Activated T-cell treated with anti-CD3 and anti-CD28 coated beads, Interleukin-2, amount 50 U/mL, for 4 hours (primary cell): ENCODE data around the gene ITGB3BP. TPM values are rescaled to one million over a fixed set of nuclear protein-coding genes. Genes with fewer than 3 reads are reported as not detected.
A peak's percentile ranks its signal among the peaks of the same experiment; 100 is the strongest.

ENCODE experiments used
- ATAC-seq, 2 donors: fragments of 200-7000 bp; cut with Tn5 transposase; one replicate each; pipeline ENCODE4 v1.10.0; 2021
- DNase-seq: peaks from one replicate; pipeline ENCODE4 v3.0.0-alpha.2; 2020
- H3K27me3 Mint-ChIP-seq: one replicate; pipeline ENCODE4 v1.8.0; 2021; ENCODE audit warnings: low read depth, mixed read lengths
- H3K36me3 Mint-ChIP-seq: one replicate; pipeline ENCODE4 v1.8.0; 2022; ENCODE audit warnings: mixed read lengths; ENCODE audit not compliant: insufficient read depth
- H3K4me1 Mint-ChIP-seq: one replicate; pipeline ENCODE4 v1.8.0; 2021; ENCODE audit warnings: low read depth, mixed read lengths
- H3K4me3 Mint-ChIP-seq: one replicate; pipeline ENCODE4 v1.8.0; 2021; ENCODE audit warnings: mild to moderate bottlenecking, moderate library complexity, mixed read lengths
- H3K9me3 Mint-ChIP-seq: one replicate; pipeline ENCODE4 v1.8.0; 2021; ENCODE audit warnings: mixed read lengths
- total RNA-seq, 3 donors: library from RNA; stranded (reverse); gene quantifications; one replicate each; pipeline ENCODE4 v1.2.1, GENCODE V29; 2021

The ITGB3BP gene
- total RNA-seq, 3 donors from 2014 or later, result 29.7 to 33.8 (median 32.9) TPM

DNA sequence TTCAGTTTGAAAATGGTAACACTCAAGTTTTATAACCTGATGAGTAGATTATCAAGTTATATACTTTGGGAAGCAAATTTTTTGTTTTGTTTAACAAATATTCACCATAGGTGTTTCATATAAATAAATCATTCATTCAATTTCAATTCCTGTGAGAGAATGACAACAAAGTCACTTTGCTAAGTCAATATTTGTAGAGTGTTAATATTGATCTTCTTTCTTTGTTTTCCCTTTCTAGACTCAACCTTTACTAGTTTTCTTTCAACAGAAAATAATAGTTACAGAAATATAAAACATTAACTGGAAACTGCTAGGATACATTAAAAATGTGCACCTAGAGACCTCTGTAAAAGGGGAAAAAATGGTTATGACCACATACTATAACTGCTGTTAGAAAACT, 11.4 kb upstream of the ITGB3BP start:
- Mint-ChIP-seq H3K27me3 (no peaks in the 10 kb centered on the region), H3K4me3 (no peak overlapping the region), H3K36me3 (peaks cover 12% of the 10 kb centered on the region), H3K4me1 (no peaks in the 10 kb centered on the region), H3K9me3 (no peaks in the 10 kb centered on the region)
- ATAC-seq (no peak), DNase-seq (no peak)

DNA sequence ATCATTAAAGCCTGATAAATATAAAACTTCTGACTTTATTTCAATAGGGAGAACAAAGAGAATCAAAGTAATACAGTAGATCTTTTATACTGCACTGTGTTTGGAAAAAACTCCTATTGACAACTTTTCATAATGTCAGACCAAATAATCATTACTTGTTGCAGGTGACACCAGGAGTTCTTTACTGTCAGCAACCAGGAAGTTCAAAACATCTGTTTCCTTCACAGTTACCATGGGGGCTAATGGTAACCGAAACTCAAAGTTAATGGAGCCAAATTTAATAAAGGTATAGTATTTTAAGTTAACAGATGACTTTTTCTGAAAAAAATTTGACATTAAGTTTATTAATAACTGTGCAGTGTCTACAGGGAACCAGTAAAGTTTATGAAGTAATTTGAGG, 10.9 kb upstream of the ITGB3BP start:
- H3K4me3 Mint-ChIP-seq, result no peak overlapping the region
- H3K36me3 Mint-ChIP-seq, result peaks cover 12% of the 10 kb centered on the region
- ATAC-seq (no peak), DNase-seq (no peak)
- H3K27me3 Mint-ChIP-seq, result no peaks in the 10 kb centered on the region
- H3K9me3 Mint-ChIP-seq, result no peaks in the 10 kb centered on the region
- no peaks in the 10 kb centered on the region for H3K4me1 Mint-ChIP-seq

DNA sequence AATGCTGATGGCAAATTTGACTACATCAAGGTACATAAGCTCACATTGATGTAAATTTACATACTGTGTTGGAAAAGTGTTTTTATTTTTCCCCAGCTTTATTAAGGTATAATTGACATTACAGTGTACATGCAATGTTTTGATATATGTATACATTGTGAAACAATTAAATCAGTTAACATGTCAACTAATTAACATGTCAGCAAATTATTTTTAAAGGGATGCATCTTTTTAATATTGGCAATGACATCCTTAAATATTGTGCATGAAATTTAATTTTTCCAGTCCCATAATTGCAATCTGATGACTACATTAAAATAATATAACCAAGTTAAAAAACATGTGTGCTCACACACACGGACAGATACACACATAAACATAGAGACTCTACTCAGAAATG, 9.7 kb upstream of the ITGB3BP start:
- peaks cover 16% of the 10 kb centered on the region for H3K36me3 Mint-ChIP-seq
- DNase-seq (no peak), ATAC-seq (no peak)
- H3K27me3 Mint-ChIP-seq, result no peaks in the 10 kb centered on the region
- no peak overlapping the region for H3K4me3 Mint-ChIP-seq
- H3K9me3 Mint-ChIP-seq, result no peaks in the 10 kb centered on the region
- H3K4me1 Mint-ChIP-seq, result no peaks in the 10 kb centered on the region

DNA sequence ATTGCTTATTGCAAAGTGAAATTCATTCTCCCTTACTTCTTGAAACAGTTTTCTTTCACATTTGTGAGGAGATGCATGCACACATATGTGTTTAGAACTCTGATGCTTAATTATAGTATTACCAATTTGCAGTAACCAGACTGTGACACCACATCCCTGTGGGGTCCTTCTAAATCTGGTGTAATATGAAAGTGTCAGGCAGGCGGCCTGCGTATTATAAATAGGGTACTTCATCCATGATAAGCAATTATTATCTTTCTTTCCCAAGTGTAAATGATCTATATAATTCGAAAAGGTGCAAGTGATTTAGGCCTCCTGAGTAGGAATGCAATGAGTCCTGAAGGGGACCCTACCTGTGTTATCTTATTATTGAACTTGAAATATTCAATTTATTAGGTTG, 1.2 kb upstream of the ITGB3BP start:
- ATAC-seq, result no peak
- Mint-ChIP-seq H3K27me3 (no peaks in the 10 kb centered on the region), H3K4me1 (peaks cover 27% of the 10 kb centered on the region), H3K9me3 (no peaks in the 10 kb centered on the region), H3K36me3 (peaks cover 5% of the 10 kb centered on the region), H3K4me3 (peak overlapping the region; percentile 96)
- DNase-seq, result no peak

DNA sequence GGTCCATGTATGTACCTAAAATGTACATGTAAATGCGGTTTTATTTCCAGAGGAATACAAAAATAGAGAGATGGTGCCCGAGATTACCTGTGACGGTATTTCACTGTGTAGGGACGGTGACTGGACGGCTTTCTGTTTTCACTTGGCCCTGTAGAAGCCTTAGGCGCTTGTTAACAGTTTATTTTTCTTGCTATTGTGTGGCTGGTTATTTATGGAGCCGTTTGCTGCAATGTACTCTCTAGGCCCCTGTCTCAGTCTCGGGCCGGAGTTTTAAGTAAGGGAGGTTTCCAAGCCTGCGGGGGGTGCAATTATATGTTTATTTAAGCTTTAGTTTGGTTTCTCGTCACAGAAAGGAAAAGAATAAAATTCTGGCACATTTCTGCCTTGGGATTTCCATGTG, 713 bp upstream of the ITGB3BP start:
- Mint-ChIP-seq H3K4me3 (peak overlapping the region; percentile 96), H3K27me3 (no peaks in the 10 kb centered on the region), H3K4me1 (peaks cover 27% of the 10 kb centered on the region), H3K9me3 (no peaks in the 10 kb centered on the region), H3K36me3 (peaks cover 5% of the 10 kb centered on the region)
- DNase-seq, result no peak
- ATAC-seq, result peak; percentile 15 to 17

DNA sequence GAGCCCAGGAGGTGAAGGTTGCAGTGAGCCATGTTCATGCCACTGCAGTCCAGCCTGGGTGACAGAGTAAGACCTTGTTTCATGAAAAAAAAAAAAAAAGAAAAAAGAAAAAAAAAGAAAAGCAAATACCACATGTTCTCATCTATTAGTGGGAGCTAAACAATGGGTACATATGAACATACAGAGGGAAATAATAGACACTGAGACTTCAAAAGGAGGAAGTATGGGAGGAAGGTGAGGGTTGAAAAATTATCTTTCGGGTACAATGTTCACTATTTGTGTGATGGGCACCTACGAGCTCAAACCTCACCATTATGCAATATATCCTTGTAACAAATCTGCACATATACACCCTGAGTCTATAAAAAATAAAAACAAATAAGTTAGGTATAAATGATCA, 6.4 kb downstream of the ITGB3BP start:
- Mint-ChIP-seq H3K9me3 (no peaks in the 10 kb centered on the region), H3K36me3 (no peaks in the 10 kb centered on the region), H3K4me1 (peaks cover 7% of the 10 kb centered on the region), H3K4me3 (no peak overlapping the region), H3K27me3 (no peaks in the 10 kb centered on the region)
- no peak for DNase-seq
- ATAC-seq, result no peak

DNA sequence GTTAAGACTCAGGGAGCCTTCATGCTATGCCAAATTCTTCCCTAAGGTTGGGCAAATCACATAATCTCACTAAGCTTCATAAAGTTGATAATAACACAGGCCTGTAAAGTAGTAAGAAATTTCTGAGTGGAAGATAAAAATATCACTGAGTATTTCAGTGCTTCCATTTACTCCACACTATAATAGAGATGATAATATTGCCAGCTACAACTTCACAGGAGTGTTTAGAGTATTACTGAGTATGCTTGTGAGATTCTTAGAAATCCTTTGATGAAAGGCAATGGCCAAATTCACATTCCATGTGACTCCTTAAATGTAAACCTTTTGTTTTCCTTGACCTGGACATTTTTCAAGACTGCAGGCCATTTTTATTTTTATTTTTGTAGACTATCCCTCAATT, 10.4 kb downstream of the ITGB3BP start:
- H3K27me3 Mint-ChIP-seq, result no peaks in the 10 kb centered on the region
- H3K4me1 Mint-ChIP-seq, result no peaks in the 10 kb centered on the region
- peaks cover 2% of the 10 kb centered on the region for H3K36me3 Mint-ChIP-seq
- ATAC-seq, result no peak
- no peak overlapping the region for H3K4me3 Mint-ChIP-seq
- DNase-seq, result no peak
- no peaks in the 10 kb centered on the region for H3K9me3 Mint-ChIP-seq

DNA sequence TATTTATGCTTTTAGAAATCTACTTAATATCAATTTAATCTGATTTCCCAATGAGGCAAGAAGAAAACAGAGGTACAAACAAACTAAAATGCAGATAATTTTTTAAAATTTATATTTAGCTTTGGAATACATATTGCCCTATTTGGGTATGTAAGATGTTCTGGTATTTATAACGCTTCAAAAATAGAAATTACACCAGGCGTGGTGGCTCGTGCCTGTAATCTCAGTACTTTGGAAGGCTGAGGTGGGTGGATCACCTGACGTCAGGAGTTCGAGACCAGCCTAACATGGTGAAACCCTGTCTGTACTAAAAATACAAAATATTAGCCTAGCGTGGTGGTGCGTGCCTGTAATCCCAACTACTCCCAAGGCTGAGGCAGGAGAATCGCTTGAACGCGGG, 13.3 kb downstream of the ITGB3BP start:
- Mint-ChIP-seq H3K36me3 (peaks cover 11% of the 10 kb centered on the region), H3K4me1 (no peaks in the 10 kb centered on the region), H3K4me3 (no peak overlapping the region), H3K9me3 (no peaks in the 10 kb centered on the region), H3K27me3 (no peaks in the 10 kb centered on the region)
- ATAC-seq, result no peak
- no peak for DNase-seq

DNA sequence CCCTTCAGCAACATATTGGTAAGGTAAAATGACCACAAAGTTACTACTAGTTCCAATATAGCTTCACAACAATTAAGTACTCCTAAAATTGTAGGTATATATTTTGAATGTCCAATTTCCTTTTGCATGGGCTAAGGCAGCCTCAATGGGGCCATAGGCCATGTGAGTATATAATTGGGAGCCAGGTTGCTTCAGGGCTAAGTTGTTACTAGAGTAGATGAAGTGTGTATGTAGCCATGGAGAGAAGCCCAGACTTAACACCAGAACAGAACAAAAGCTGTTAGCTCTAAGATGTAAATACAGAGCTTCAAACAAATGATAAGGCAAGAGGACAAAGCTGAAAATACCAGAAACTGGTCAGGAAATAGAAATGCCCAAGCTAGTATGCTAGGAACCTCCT, 16.2 kb downstream of the ITGB3BP start:
- no peak for DNase-seq
- no peaks in the 10 kb centered on the region for H3K4me1 Mint-ChIP-seq
- no peaks in the 10 kb centered on the region for H3K27me3 Mint-ChIP-seq
- H3K9me3 Mint-ChIP-seq, result no peaks in the 10 kb centered on the region
- H3K36me3 Mint-ChIP-seq, result peaks cover 11% of the 10 kb centered on the region
- no peak overlapping the region for H3K4me3 Mint-ChIP-seq
- ATAC-seq, result no peak

DNA sequence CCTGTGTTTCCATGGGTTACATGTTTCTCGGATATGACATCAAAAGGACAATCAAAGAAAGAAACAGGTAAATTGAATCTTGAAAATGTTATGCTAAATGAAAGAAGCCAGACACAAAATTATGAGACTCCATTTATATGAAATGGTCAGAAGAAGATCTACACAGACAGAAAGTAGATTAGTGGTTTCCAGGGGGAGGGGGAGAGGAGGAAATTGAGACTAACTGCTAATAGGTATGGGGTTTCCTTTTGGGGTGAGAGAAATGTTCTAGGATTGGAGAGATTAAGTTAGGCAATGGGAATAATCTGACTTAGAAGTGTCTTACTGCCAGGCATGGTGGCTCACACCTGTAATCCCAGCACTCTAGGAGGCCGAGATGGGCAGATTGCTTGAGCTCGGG, 21.8 kb downstream of the ITGB3BP start:
- no peaks in the 10 kb centered on the region for H3K9me3 Mint-ChIP-seq
- peaks cover 11% of the 10 kb centered on the region for H3K36me3 Mint-ChIP-seq
- H3K4me3 Mint-ChIP-seq, result no peak overlapping the region
- no peaks in the 10 kb centered on the region for H3K27me3 Mint-ChIP-seq
- H3K4me1 Mint-ChIP-seq, result peaks cover 3% of the 10 kb centered on the region
- ATAC-seq (no peak), DNase-seq (no peak)

DNA sequence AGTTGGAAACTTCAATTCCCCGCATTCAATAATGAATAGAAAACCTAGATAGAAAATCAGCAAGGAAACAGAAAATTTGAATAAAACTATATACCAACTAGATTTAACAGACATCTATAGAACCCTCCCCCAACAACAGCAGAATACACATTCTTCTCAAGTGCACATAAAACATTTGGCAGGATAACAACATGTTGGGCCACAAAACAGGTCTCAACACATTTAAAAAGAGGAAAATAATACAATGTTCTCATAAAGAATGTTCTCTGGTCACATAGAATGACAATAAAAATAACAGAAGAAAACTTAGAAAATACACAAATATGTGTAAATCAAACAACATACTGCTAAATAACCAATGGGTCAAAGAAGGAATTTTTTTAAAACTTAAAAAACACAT, 24.9 kb downstream of the ITGB3BP start:
- Mint-ChIP-seq H3K9me3 (no peaks in the 10 kb centered on the region), H3K27me3 (no peaks in the 10 kb centered on the region), H3K4me1 (peaks cover 4% of the 10 kb centered on the region), H3K36me3 (peaks cover 7% of the 10 kb centered on the region), H3K4me3 (no peak overlapping the region)
- DNase-seq (no peak), ATAC-seq (no peak)

DNA sequence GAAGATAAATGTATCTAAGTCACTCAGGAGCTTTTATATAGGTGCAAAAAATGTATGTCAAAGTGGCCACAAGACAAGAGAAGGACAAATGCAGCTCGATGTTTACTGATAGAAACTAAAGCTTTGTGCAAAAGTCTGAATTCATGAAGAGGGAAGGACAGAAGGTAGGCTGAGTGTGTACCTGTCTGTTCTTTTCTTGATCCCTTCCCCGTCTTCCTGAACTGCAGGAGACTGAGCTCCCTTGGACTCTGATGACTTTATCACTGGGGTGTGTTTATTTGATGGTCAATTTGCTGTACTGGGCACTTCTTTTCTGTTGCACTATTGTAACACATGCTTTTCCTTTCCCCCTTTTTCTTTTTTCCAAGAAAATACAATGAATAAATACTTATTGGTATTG, 25.4 kb downstream of the ITGB3BP start:
- no peak for ATAC-seq
- Mint-ChIP-seq H3K9me3 (no peaks in the 10 kb centered on the region), H3K4me3 (no peak overlapping the region), H3K27me3 (no peaks in the 10 kb centered on the region), H3K36me3 (peaks cover 7% of the 10 kb centered on the region), H3K4me1 (peaks cover 4% of the 10 kb centered on the region)
- DNase-seq, result no peak

DNA sequence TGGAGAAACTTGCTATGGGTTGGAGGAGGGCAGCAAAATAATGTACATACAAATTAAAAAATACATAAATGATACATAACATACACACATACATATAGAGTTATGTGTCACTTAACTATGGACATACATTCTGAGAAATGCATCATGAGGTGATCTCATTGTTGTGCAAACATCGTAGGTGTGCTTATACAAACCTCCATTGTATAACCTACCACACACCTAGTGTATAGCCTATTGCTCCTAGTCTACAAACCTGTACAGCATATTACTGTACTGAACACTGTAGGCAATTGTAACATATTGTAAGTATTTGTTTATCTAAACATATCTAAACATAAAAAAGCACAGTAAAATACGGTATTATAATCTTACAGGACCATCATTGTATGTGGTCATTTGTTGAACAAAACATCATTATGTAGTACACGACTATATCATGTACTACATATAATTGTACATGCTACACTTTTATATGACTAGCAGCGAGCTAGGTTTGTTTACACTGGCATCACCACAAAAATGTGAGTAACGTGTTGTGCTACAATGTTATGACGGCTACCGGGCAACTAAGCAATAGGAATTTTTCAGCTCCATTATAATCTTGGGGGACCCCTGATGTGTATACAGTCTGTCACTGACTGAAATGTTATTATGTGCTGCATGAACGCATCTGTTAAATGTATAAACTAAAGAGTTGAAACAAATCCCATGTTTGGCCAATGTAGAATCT, 35.5 kb downstream of the ITGB3BP start:
- Mint-ChIP-seq H3K9me3 (no peaks in the 10 kb centered on the region), H3K4me1 (no peaks in the 10 kb centered on the region), H3K36me3 (peaks cover 8% of the 10 kb centered on the region), H3K27me3 (no peaks in the 10 kb centered on the region), H3K4me3 (no peak overlapping the region)
- ATAC-seq, result no peak
- no peak for DNase-seq

DNA sequence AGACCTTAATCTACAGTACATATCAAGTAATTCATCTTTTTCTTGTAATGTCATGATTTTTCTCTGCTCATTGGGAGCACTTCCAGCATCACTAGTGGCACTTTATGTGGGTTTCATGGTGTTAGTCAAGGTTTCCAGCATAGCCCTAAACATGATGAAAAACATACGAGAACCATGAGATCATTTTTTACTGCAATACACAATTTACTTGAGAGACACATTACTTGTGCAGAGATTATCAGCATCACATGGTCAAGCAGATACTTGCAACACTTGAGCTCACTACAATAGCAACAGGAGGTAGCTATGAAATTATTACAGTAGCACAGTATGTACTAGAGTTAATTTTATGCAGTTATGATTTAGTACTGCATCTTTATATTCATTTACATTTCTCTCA, 36.4 kb downstream of the ITGB3BP start:
- no peaks in the 10 kb centered on the region for H3K9me3 Mint-ChIP-seq
- H3K4me1 Mint-ChIP-seq, result no peaks in the 10 kb centered on the region
- DNase-seq (no peak), ATAC-seq (no peak)
- H3K4me3 Mint-ChIP-seq, result no peak overlapping the region
- H3K27me3 Mint-ChIP-seq, result no peaks in the 10 kb centered on the region
- H3K36me3 Mint-ChIP-seq, result peaks cover 8% of the 10 kb centered on the region

DNA sequence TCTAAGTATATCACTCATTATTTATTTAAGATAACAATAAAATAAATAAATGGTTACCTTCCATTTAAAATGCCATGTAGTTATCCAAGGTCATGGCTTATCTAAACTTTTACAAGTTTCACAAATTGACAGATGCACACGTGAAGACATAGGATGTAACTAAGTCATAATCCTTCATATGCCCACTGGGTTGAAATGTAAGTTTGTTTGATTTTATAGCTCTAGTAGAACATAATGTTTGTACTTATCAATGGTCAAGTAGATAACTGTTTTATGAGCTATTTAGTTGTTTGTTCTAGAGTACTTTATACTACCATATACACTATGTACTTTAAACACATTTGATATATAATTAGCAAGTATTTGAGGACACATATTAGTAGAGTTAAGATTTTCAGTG, 43.0 kb downstream of the ITGB3BP start:
- ATAC-seq (no peak), DNase-seq (no peak)
- H3K27me3 Mint-ChIP-seq, result no peaks in the 10 kb centered on the region
- no peak overlapping the region for H3K4me3 Mint-ChIP-seq
- H3K36me3 Mint-ChIP-seq, result peaks cover 8% of the 10 kb centered on the region
- no peaks in the 10 kb centered on the region for H3K4me1 Mint-ChIP-seq
- H3K9me3 Mint-ChIP-seq, result no peaks in the 10 kb centered on the region

DNA sequence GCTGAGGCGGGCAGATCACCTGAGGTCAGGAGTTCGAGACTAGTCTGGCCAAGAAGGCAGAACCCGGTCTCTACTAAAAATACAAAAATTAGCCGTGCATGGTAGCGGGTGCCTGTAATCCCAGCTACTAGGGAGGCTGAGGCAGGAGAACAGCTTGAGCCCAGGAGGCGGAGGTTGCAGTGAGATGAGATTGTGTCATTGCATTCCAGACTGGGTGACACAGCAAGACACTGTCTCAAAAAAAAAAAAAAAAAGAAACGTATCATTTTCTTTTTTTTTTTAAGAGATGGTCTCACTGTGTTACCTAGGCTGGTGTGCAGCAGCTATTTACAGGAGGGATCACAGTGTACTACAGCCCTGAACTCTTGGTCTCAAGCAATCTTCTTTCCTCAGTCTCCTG, 47.3 kb downstream of the ITGB3BP start:
- H3K4me3 Mint-ChIP-seq, result no peak overlapping the region
- peaks cover 2% of the 10 kb centered on the region for H3K9me3 Mint-ChIP-seq
- ATAC-seq (no peak), DNase-seq (no peak)
- no peaks in the 10 kb centered on the region for H3K4me1 Mint-ChIP-seq
- peaks cover 12% of the 10 kb centered on the region for H3K36me3 Mint-ChIP-seq
- H3K27me3 Mint-ChIP-seq, result no peaks in the 10 kb centered on the region
